Stomach smooth muscle (tissue), 2 donors: Measurements from ENCODE around the gene SBDS.

ENCODE experiments used
- H3K27ac ChIP-seq: one replicate; pipeline ENCODE4 v1.7.0; 2013; ENCODE audit warnings: mild to moderate bottlenecking, low read length, inconsistent platforms
- H3K27me3 ChIP-seq, 2 donors: one replicate each; pipeline ENCODE4 v1.7.0; 2013; ENCODE audit warnings: low read length in 2 of 2; ENCODE audit not compliant: insufficient read depth in 2 of 2, control insufficient read depth in 1 of 2
- H3K36me3 ChIP-seq, 2 donors: one replicate each; pipeline ENCODE4 v1.7.0; 2013; ENCODE audit warnings: low read length in 2 of 2; ENCODE audit not compliant: control insufficient read depth in 2 of 2, insufficient read depth in 2 of 2
- H3K4me1 ChIP-seq: one replicate; pipeline ENCODE4 v1.7.0; 2013; ENCODE audit warnings: low read length; ENCODE audit not compliant: control insufficient read depth, insufficient read depth
- H3K4me3 ChIP-seq, 2 donors: one replicate each; pipeline ENCODE4 v1.7.0; 2013; ENCODE audit warnings: low read length in 2 of 2
- H3K9ac ChIP-seq, 2 donors: one replicate each; pipeline ENCODE4 v1.7.0; 2013; ENCODE audit warnings: low read length in 2 of 2, mild to moderate bottlenecking in 1 of 2
- H3K9me3 ChIP-seq, 2 donors: one replicate each; pipeline ENCODE4 v1.7.0; 2013; ENCODE audit warnings: low read length in 2 of 2; ENCODE audit not compliant: control insufficient read depth in 2 of 2
- donor health status: healthy.
- donor health status: Pancreatic carcinoma.

SBDS gene

GRCh38 chr7:66961096-66961495, 34.3 kb downstream of the SBDS start:
- no peaks in the 10 kb centered on the region for H3K27me3 ChIP-seq
- H3K4me3 ChIP-seq: no peak overlapping the region
- H3K9ac ChIP-seq: no peak overlapping the region
- no peaks in the 10 kb centered on the region for H3K9me3 ChIP-seq
- H3K27ac ChIP-seq: no peak overlapping the region
- H3K4me1 ChIP-seq: no peaks in the 10 kb centered on the region
- peaks cover 21 to 22% of the 10 kb centered on the region in 2 donors for H3K36me3 ChIP-seq

GRCh38 chr7:66960192-66960591, 35.2 kb downstream of the SBDS start:
- peaks cover 30 to 31% of the 10 kb centered on the region in 2 donors for H3K36me3 ChIP-seq
- no peak overlapping the region for H3K4me3 ChIP-seq
- no peaks in the 10 kb centered on the region for H3K9me3 ChIP-seq
- H3K27me3 ChIP-seq: no peaks in the 10 kb centered on the region
- H3K4me1 ChIP-seq: no peaks in the 10 kb centered on the region
- no peak overlapping the region for H3K27ac ChIP-seq
- no peak overlapping the region for H3K9ac ChIP-seq

GRCh38 chr7:66958538-66959350, 36.6 kb downstream of the SBDS start:
- H3K4me1 ChIP-seq: no peaks in the 10 kb centered on the region
- H3K9ac ChIP-seq: no peak overlapping the region
- no peaks in the 10 kb centered on the region for H3K27me3 ChIP-seq
- no peaks in the 10 kb centered on the region for H3K9me3 ChIP-seq
- no peak overlapping the region for H3K27ac ChIP-seq
- H3K36me3 ChIP-seq: peaks cover 39% of the 10 kb centered on the region in 2 donors
- no peak overlapping the region for H3K4me3 ChIP-seq

GRCh38 chr7:66957595-66958290, 37.6 kb downstream of the SBDS start:
- Histone ChIP-seq H3K27ac (no peak overlapping the region), H3K36me3 (peaks cover 44 to 45% of the 10 kb centered on the region in 2 donors), H3K9ac (no peak overlapping the region), H3K4me1 (no peaks in the 10 kb centered on the region), H3K9me3 (no peaks in the 10 kb centered on the region), H3K27me3 (no peaks in the 10 kb centered on the region), H3K4me3 (no peak overlapping the region)

- no peak overlapping the region for H3K27ac ChIP-seq
- no peaks in the 10 kb centered on the region for H3K9me3 ChIP-seq
- H3K9ac ChIP-seq: no peak overlapping the region
- no peak overlapping the region for H3K4me3 ChIP-seq
- no peaks in the 10 kb centered on the region for H3K4me1 ChIP-seq
- H3K27me3 ChIP-seq: no peaks in the 10 kb centered on the region
- peaks cover 59 to 74% of the 10 kb centered on the region in 2 donors for H3K36me3 ChIP-seq
Observed at GRCh38 chr7:66953044-66953427, 42.4 kb downstream of the SBDS start.

GRCh38 chr7:66952343-66953043, 42.9 kb downstream of the SBDS start:
- H3K27me3 ChIP-seq: no peaks in the 10 kb centered on the region
- H3K4me1 ChIP-seq: no peaks in the 10 kb centered on the region
- H3K9ac ChIP-seq: no peak overlapping the region
- H3K4me3 ChIP-seq: no peak overlapping the region
- peaks cover 58 to 72% of the 10 kb centered on the region in 2 donors for H3K36me3 ChIP-seq
- H3K27ac ChIP-seq: no peak overlapping the region
- H3K9me3 ChIP-seq: no peaks in the 10 kb centered on the region

- Histone ChIP-seq H3K4me1 (no peaks in the 10 kb centered on the region), H3K27ac (no peak overlapping the region), H3K9me3 (no peaks in the 10 kb centered on the region), H3K27me3 (no peaks in the 10 kb centered on the region), H3K9ac (no peak overlapping the region), H3K36me3 (peaks cover 50 to 56% of the 10 kb centered on the region in 2 donors), H3K4me3 (no peak overlapping the region)
Observed at GRCh38 chr7:66950763-66951162, 44.6 kb downstream of the SBDS start.

- Histone ChIP-seq H3K27me3 (no peaks in the 10 kb centered on the region), H3K4me3 (no peak overlapping the region), H3K36me3 (peaks cover 48 to 54% of the 10 kb centered on the region in 2 donors), H3K4me1 (no peaks in the 10 kb centered on the region), H3K9ac (no peak overlapping the region), H3K27ac (no peak overlapping the region), H3K9me3 (no peaks in the 10 kb centered on the region)
Observed at GRCh38 chr7:66950311-66950710, 45.1 kb downstream of the SBDS start.

GRCh38 chr7:66948480-66949109, 46.8 kb downstream of the SBDS start:
- Histone ChIP-seq H3K27me3 (no peaks in the 10 kb centered on the region), H3K9me3 (no peaks in the 10 kb centered on the region), H3K4me3 (no peak overlapping the region), H3K36me3 (peaks cover 46 to 47% of the 10 kb centered on the region in 2 donors), H3K9ac (no peak overlapping the region), H3K4me1 (no peaks in the 10 kb centered on the region), H3K27ac (no peak overlapping the region)

GRCh38 chr7:66946545-66946944, 48.8 kb downstream of the SBDS start:
- Histone ChIP-seq H3K27ac (no peak overlapping the region), H3K9ac (no peak overlapping the region), H3K4me3 (no peak overlapping the region), H3K36me3 (peaks cover 41 to 48% of the 10 kb centered on the region in 2 donors), H3K9me3 (no peaks in the 10 kb centered on the region), H3K4me1 (no peaks in the 10 kb centered on the region), H3K27me3 (no peaks in the 10 kb centered on the region)
